Central memory CD8-positive, alpha-beta T cell (primary cell): ENCODE data around the gene KRT20.
"Not testable (repeated sequence)": the region's sequence is repeated elsewhere in the genome, so short reads cannot be mapped to it uniquely, and the experiment has no call there.

Source experiments
- ATAC-seq: fragments of 150-1000 bp; cut with Tn5 transposase; replicated peaks from 2 replicates; pipeline ENCODE4 v1.10.0; 2022; ENCODE audit warnings: mild to moderate bottlenecking, moderate FRiP score, moderate number of reproducible peaks; ENCODE audit not compliant: poor library complexity, severe bottlenecking; ENCODE audit errors: extremely low read depth
- DNase-seq, 2 donors: peaks; one replicate each; pipeline ENCODE4 v3.0.0; 2021; ENCODE audit warnings: low spot score in 2 of 2
- H3K27ac Mint-ChIP-seq: one replicate; pipeline ENCODE4 v1.8.0; 2022; ENCODE audit warnings: low read depth, mild to moderate bottlenecking, moderate library complexity, mixed read lengths
- H3K27me3 Mint-ChIP-seq: one replicate; pipeline ENCODE4 v1.8.0; 2022; ENCODE audit warnings: mixed read lengths
- H3K36me3 Mint-ChIP-seq: one replicate; pipeline ENCODE4 v1.8.0; 2022; ENCODE audit warnings: mild to moderate bottlenecking, moderate library complexity, mixed read lengths; ENCODE audit not compliant: insufficient read depth
- H3K4me1 Mint-ChIP-seq: one replicate; pipeline ENCODE4 v1.8.0; 2022; ENCODE audit warnings: mixed read lengths
- H3K4me3 Mint-ChIP-seq: one replicate; pipeline ENCODE4 v1.8.0; 2022; ENCODE audit warnings: mild to moderate bottlenecking, moderate library complexity, mixed read lengths
- H3K9me3 Mint-ChIP-seq: one replicate; pipeline ENCODE4 v1.8.0; 2022; ENCODE audit warnings: mixed read lengths

Gene KRT20, protein sequence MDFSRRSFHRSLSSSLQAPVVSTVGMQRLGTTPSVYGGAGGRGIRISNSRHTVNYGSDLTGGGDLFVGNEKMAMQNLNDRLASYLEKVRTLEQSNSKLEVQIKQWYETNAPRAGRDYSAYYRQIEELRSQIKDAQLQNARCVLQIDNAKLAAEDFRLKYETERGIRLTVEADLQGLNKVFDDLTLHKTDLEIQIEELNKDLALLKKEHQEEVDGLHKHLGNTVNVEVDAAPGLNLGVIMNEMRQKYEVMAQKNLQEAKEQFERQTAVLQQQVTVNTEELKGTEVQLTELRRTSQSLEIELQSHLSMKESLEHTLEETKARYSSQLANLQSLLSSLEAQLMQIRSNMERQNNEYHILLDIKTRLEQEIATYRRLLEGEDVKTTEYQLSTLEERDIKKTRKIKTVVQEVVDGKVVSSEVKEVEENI

DNA sequence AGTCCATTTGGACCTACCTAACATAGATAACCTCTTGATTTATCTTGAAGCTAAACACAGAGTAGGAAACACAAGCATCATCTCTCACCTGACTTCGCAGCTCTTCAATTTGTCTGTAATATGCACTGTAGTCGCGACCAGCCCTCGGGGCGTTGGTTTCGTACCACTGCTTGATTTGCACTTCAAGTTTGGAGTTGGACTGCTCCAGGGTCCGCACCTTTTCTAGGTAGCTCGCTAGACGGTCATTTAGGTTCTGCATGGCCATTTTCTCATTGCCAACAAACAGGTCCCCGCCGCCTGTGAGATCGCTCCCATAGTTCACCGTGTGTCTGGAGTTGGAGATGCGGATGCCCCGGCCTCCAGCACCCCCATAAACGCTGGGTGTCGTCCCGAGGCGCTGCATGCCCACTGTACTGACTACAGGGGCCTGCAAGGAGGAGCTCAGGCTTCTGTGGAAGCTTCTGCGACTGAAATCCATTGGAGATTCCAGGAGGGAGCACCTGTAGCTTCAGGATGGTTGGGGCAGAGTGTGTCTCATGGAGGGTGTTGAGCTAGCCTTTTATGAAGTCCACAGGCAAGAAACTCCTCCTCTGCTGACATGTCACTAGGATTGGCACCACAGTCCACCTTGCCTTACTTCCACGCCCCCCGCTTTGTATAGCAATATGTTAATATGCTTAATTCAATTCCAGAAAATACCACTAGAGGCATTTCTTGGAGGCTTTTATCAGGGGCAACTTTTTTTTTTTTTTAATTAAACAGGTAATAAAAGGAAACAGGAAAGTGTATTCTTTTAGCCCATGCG is at the start of gene KRT20:
Gene KRT20, minus strand, starts transcription at position 535 of the 805 bp plus-strand sequence. Its CDS starts 57 bp downstream, at position 478.
- no peaks in the 10 kb centered on the region for H3K4me1 Mint-ChIP-seq
- no peaks in the 10 kb centered on the region for H3K9me3 Mint-ChIP-seq
- no peaks in the 10 kb centered on the region for H3K36me3 Mint-ChIP-seq
- H3K27me3 Mint-ChIP-seq = peaks cover 42% of the 10 kb centered on the region
- ATAC-seq (no peak), DNase-seq (no peak)
- H3K4me3 Mint-ChIP-seq = no peak within 1 kb of the TSS
- no peak within 1 kb of the TSS for H3K27ac Mint-ChIP-seq

DNA sequence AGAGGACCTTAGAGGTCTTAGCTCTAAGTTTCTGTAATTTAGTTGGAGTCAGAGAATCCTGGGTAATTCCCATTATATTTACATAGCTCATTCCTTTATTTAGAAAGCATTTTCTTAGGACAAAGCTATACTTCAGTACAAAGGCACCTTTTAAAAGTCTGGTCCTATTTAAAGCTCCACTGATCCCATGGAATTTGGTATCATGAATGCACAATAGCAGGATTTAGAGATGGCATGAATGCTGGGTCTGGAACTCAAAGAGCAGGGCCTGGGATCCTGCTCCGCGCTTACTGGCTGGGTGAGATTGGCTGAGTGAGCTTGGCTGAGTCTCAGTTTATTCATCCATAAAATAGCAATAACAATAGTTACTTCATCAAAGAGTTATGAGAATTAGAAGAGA is 47.6 kb upstream of the KRT20 start:
- no peaks in the 10 kb centered on the region for H3K4me1 Mint-ChIP-seq
- H3K27ac Mint-ChIP-seq = no peak overlapping the region
- peaks cover 60% of the 10 kb centered on the region for H3K27me3 Mint-ChIP-seq
- no peaks in the 10 kb centered on the region for H3K9me3 Mint-ChIP-seq
- DNase-seq (no peak), ATAC-seq (no peak)
- H3K36me3 Mint-ChIP-seq = no peaks in the 10 kb centered on the region
- no peak overlapping the region for H3K4me3 Mint-ChIP-seq

DNA sequence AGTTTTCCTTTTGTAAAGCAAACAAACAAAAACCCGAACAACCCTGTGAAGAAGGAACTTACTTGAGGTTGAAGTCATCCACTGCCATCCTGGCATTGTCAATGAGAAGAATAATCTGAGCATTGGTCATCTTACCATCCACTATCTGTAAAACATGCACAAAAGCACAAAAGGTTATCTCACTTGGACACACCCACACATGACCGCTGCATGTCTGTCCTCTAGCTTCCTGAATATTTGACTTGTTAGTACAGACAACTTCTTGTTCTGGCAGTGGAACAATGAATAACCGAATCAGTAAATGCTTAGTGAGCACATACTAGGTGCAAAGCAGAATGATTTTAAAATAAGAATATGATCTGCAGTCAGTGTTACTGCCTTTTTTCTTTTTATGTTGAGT is 46.3 kb upstream of the KRT20 start:
- H3K4me1 Mint-ChIP-seq = no peaks in the 10 kb centered on the region
- peaks cover 60% of the 10 kb centered on the region for H3K27me3 Mint-ChIP-seq
- no peaks in the 10 kb centered on the region for H3K36me3 Mint-ChIP-seq
- no peak overlapping the region for H3K27ac Mint-ChIP-seq
- no peak for DNase-seq
- no peaks in the 10 kb centered on the region for H3K9me3 Mint-ChIP-seq
- no peak overlapping the region for H3K4me3 Mint-ChIP-seq
- no peak for ATAC-seq

DNA sequence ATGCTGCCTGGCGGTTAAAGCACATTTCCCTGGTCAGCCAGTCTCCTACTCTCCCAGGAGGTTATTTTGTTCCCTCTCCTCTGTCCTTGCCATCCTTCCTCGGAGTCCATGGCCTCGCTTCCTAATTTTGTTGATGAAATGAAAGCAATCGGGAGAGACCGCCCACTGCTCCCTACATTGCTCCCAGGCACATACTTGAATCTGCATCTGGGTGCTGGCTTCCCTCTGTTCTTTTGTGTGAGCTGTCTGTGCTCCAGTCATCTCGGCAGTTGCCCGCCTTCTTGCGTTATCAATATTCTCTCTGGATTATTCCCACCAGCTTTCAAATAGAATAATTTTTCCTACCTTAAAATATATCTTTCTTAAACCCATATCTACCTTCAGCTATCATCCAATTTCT is 41.3 kb upstream of the KRT20 start:
- Mint-ChIP-seq H3K4me1 (peaks cover 5% of the 10 kb centered on the region), H3K9me3 (no peaks in the 10 kb centered on the region), H3K4me3 (no peak overlapping the region), H3K36me3 (no peaks in the 10 kb centered on the region), H3K27me3 (peaks cover 39% of the 10 kb centered on the region), H3K27ac (no peak overlapping the region)
- DNase-seq (no peak), ATAC-seq (no peak)

DNA sequence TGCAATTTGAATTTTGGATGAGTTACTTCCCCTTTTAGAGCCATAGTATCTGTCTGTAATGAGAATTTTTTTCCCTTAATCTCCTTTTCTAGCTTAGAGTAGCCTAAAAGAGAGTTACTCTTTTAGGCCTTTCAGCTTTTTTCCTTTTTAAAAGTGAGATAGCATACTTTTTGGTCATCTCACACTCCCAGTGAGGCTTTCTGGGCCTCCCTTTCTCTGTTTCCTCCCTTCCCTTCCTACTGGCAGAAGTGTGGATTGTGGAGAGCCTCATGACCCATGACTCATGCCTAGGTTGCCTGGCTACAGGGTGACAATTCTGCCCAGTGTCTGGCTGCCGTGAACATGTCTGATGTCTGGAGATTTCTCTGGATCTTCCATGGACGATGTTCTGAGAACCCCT is 37.2 kb upstream of the KRT20 start:
- DNase-seq = no peak
- Mint-ChIP-seq H3K36me3 (no peaks in the 10 kb centered on the region), H3K9me3 (no peaks in the 10 kb centered on the region), H3K4me3 (no peak overlapping the region), H3K27ac (peak overlapping the region; percentile 16), H3K4me1 (peaks cover 5% of the 10 kb centered on the region), H3K27me3 (peaks cover 39% of the 10 kb centered on the region)
- ATAC-seq = no peak

DNA sequence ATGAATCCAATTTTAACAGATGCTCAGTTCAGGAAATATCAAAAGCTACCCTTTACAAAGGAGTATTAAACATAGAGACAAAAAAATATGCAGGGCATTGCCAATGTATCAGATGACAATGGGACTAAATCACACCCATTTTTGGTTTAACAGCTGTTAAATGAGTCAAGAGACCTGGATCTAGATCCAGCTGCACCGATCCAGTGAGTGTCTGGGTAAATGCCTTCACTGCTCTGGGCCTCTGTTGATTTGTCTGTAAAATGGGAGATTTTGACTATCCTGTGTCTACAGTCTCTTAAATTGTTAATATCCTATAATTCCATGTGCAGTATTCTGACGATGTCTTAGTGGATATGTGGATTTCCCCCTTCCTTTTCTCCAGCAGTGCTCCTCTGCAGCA is 36.0 kb upstream of the KRT20 start:
- Mint-ChIP-seq H3K27me3 (peaks cover 27% of the 10 kb centered on the region), H3K9me3 (no peaks in the 10 kb centered on the region), H3K27ac (no peak overlapping the region), H3K4me1 (peaks cover 5% of the 10 kb centered on the region), H3K4me3 (no peak overlapping the region), H3K36me3 (no peaks in the 10 kb centered on the region)
- ATAC-seq = no peak
- DNase-seq = no peak

DNA sequence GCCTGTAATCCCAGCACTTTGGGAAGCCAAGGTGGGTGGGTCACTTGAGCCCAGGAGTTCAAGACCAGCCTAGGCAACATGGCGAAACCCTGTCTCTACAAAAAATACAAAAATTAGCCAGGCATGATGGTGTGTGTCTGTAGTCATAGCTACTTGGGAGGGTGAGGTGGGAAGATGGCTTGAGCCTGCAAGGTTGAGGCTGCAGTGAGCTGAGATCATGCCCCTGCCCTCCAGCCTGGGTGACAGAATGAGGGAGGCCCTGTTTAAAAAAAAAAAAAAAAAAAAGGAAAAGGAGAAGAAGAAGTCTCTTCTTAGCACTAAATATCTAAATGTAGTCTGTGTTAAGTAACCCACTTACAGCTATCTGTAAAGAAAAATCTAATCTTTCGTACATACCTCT is 32.1 kb upstream of the KRT20 start:
- not testable (repeated sequence) for H3K27ac Mint-ChIP-seq, ATAC-seq, DNase-seq, H3K36me3 Mint-ChIP-seq, H3K4me3 Mint-ChIP-seq, H3K4me1 Mint-ChIP-seq, H3K9me3 Mint-ChIP-seq
- peaks cover 17% of the 10 kb centered on the region for H3K27me3 Mint-ChIP-seq

DNA sequence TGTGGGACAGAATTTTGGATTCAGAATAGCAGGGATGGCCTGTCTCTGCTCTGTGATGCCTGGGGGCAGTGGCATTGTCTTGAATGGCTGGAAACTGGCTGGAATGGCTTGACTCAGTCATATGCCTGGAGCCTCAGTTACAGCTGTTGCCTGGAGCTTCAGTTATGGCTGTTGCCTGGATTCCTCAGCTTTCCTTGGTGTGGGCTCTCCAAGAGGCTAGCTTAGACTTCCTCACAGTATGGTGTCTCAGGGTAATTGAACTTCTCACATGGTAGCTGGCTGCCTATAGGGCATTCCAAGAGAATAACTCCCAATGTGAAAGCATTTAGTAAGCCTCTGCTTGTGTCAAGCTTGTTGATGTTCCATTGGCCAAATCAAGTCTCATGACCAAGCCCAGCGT is 31.3 kb upstream of the KRT20 start:
- no peaks in the 10 kb centered on the region for H3K4me1 Mint-ChIP-seq
- no peaks in the 10 kb centered on the region for H3K9me3 Mint-ChIP-seq
- no peak overlapping the region for H3K27ac Mint-ChIP-seq
- H3K27me3 Mint-ChIP-seq = peaks cover 24% of the 10 kb centered on the region
- H3K4me3 Mint-ChIP-seq = no peak overlapping the region
- no peak for ATAC-seq
- H3K36me3 Mint-ChIP-seq = no peaks in the 10 kb centered on the region
- DNase-seq = no peak

DNA sequence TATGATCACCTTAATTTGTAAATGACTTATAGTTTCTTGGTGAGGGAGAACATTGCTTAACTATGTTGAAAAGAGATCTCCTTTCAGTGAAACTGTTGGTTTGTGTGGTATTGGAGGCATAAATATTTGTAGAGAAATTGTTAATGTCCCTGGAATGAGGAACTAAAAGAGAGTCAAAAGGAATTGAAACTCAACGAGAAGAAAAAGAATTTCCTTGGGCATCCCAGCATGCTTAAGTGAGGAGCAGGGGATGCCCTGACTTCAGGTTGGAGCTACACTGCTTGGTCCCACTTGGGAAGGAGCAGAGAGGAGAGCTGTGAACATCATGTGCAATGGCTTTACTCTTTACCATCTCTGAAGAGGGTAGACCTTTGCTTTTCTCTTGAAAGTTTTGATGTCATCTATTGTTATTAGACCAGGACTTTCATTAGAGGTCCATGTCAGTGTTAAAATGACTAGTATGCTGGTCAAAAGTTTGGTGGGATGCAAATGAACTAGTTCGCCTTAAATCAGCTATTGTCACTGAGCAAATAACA is 30.7 kb upstream of the KRT20 start:
- H3K4me1 Mint-ChIP-seq = no peaks in the 10 kb centered on the region
- no peaks in the 10 kb centered on the region for H3K9me3 Mint-ChIP-seq
- ATAC-seq (no peak), DNase-seq (no peak)
- H3K36me3 Mint-ChIP-seq = no peaks in the 10 kb centered on the region
- H3K27me3 Mint-ChIP-seq = peaks cover 25% of the 10 kb centered on the region
- H3K4me3 Mint-ChIP-seq = no peak overlapping the region
- H3K27ac Mint-ChIP-seq = no peak overlapping the region

DNA sequence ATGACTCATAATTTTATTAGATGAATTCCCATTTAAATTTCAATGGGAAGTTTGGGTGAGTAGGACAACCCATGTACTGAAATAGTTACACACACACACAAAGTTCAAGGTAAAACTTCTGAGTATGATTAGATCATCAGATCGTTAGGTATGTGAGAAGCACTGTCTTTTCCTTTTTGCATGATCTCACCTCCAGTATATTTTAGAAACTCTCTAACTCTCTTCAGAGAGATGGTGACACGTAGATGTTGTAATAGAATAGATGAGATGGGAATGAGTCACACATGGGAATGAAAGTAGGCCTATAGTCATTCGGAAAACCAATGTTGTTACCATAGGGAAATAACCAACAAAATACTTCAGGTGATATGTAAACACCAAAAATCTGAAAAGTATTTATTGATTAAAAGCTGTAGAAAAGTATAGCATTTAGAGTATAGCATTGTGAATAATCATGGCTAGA is 30.2 kb upstream of the KRT20 start:
- H3K27me3 Mint-ChIP-seq = peaks cover 25% of the 10 kb centered on the region
- no peaks in the 10 kb centered on the region for H3K4me1 Mint-ChIP-seq
- no peak for ATAC-seq
- no peak overlapping the region for H3K4me3 Mint-ChIP-seq
- H3K9me3 Mint-ChIP-seq = no peaks in the 10 kb centered on the region
- DNase-seq = no peak
- no peak overlapping the region for H3K27ac Mint-ChIP-seq
- H3K36me3 Mint-ChIP-seq = no peaks in the 10 kb centered on the region

DNA sequence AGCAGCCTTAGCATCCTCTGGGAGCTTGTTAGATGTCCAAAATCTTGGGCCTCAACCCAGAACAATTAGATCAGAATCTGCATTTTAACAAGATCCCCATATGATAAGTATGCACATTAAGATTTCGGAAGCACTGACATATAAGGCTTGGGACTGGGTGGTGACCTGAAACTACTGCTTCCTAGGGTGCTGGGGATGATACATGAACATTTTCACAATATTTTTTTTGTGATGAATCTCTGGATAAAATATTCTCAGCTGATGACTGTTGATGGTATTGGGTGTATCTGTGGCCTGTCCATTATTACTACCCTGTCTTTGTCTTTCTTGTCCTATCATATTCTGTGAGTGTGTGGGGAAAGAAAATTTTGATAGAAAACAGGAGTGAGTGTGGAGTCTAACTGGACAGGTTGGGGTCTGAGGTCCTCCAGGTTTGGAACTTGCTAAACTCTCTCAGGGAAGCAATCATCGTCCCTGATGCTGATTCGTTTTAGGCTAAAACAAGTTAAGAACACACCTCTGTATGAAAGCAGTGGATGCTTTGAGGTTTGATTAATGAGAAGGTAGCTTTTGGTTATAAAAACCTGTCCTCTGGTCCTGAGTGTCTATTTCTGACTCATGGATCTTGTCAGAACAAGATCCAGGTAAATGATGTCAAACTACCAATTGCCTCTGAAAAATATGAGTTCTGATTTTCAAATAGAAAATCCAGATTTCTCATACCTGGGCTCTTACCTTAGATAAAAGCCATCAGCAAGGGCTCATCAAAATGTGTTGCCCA is 29.2 kb upstream of the KRT20 start:
- Mint-ChIP-seq H3K4me3 (no peak overlapping the region), H3K27me3 (peaks cover 22% of the 10 kb centered on the region), H3K36me3 (no peaks in the 10 kb centered on the region), H3K9me3 (no peaks in the 10 kb centered on the region), H3K4me1 (no peaks in the 10 kb centered on the region), H3K27ac (no peak overlapping the region)
- DNase-seq = no peak
- ATAC-seq = no peak

DNA sequence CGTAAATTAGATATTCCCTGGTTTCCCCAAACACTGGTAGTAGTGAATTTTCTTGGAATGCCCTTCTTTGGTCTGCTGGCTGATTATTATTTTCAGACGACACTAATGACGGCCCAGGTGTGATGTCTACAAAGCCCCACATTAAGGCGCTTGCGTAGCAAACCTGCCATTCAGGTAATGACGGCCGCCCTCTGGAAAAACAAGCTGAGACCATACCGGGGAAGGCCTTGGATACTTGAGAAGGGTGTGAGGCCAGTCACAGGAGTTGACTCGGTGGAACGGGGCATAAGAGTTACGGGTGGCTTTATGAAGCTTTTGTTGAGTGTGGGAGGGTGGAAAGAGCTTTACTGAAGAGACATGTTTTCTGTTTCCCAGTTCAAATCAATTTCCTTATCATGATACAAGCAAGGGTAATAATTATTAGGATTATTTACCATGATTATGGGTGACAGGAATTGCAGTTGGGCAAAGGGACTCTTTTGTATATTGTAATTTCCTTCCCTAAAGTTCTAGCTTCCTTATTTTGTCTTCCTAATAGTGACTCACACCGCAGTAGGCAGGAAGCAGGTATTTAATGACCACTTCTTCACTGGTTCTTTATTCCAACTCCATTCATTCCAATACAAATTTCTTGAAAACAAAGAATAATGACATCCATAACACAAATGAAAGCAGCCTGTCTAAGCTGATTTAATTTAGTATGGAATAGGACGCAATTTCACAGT is 27.6 kb upstream of the KRT20 start:
- Mint-ChIP-seq H3K9me3 (no peaks in the 10 kb centered on the region), H3K36me3 (no peaks in the 10 kb centered on the region), H3K27me3 (peaks cover 31% of the 10 kb centered on the region), H3K27ac (no peak overlapping the region), H3K4me3 (no peak overlapping the region), H3K4me1 (no peaks in the 10 kb centered on the region)
- ATAC-seq = no peak
- no peak for DNase-seq
